ENCODE data around the gene SCD. TPM values are rescaled to one million over a fixed set of nuclear protein-coding genes. Genes with fewer than 3 reads are reported as not detected.

The SCD gene
- total RNA-seq, 4 donors from 2014 or later: 46.7 to 307 (median 101) TPM

DNA sequence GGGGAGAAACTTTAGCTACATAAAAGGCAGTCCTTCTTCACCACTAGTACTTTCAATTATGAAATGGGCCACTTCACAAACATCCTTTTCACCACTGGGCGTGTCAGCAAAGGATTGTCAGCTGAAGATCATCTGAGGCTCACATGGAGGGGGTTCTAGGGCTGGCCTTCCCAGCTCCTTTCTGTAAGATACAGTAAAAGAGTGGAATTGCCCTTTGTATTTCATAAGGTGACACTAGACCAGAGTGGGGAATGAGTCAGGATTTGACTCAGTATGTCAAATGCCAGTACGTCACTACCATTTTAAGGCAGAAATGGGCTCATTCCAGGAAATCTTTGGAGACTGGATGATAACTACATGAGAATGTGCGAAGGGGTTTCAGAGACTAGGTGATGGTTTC, 39.3 kb upstream of the SCD start:
- H3K27ac ChIP-seq: peak overlapping the region in 3 of 4 donors; percentile 52 to 83 (median 79)
- intact Hi-C loops (cut with DNase I): no loop called here

GRCh38 chr10:100311298-100311697, 35.7 kb upstream of the SCD start:
- peak overlapping the region; percentile 79 to 86 (median 82) for H3K27ac ChIP-seq
- intact Hi-C loops (cut with DNase I): no loop called here

More for the DNA sequence above, 39.3 kb upstream of the SCD start:
- WGBS, 2 donors: 60 to 74% methylated on average over 3 of the region's 3 CpGs
- TF ChIP-seq, protein P1, sequence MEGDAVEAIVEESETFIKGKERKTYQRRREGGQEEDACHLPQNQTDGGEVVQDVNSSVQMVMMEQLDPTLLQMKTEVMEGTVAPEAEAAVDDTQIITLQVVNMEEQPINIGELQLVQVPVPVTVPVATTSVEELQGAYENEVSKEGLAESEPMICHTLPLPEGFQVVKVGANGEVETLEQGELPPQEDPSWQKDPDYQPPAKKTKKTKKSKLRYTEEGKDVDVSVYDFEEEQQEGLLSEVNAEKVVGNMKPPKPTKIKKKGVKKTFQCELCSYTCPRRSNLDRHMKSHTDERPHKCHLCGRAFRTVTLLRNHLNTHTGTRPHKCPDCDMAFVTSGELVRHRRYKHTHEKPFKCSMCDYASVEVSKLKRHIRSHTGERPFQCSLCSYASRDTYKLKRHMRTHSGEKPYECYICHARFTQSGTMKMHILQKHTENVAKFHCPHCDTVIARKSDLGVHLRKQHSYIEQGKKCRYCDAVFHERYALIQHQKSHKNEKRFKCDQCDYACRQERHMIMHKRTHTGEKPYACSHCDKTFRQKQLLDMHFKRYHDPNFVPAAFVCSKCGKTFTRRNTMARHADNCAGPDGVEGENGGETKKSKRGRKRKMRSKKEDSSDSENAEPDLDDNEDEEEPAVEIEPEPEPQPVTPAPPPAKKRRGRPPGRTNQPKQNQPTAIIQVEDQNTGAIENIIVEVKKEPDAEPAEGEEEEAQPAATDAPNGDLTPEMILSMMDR (IDR thresholded peaks at IDR 0.05): no peak
- TF ChIP-seq POLR2A (IDR thresholded peaks at IDR 0.05): no peak
- H3K4me1 ChIP-seq: peaks cover 0 to 62% (median 10%) of the 10 kb centered on the region in 3 donors
- H3K9me3 ChIP-seq: no peaks in the 10 kb centered on the region
- peaks cover 0 to 58% (median 0%) of the 10 kb centered on the region in 4 donors for H3K27me3 ChIP-seq
- no peak for DNase-seq
- no peak overlapping the region for H3K4me3 ChIP-seq
- no peaks in the 10 kb centered on the region for H3K36me3 ChIP-seq

GRCh38 chr10:100315615-100316014, 31.4 kb upstream of the SCD start:
- DNase-seq: no peak
- TF ChIP-seq, protein P1 (IDR thresholded peaks at IDR 0.05): no peak
- no peak for TF ChIP-seq POLR2A (IDR thresholded peaks at IDR 0.05)
- H3K36me3 ChIP-seq: no peaks in the 10 kb centered on the region
- peaks cover 0 to 88% (median 0%) of the 10 kb centered on the region in 4 donors for H3K27me3 ChIP-seq
- peaks cover 0 to 25% (median 4%) of the 10 kb centered on the region in 3 donors for H3K4me1 ChIP-seq
- intact Hi-C loops (cut with DNase I): no loop called here
- H3K9me3 ChIP-seq: no peaks in the 10 kb centered on the region
- WGBS, 2 donors: 62 to 75% methylated on average over 4 of the region's 4 CpGs
- no peak overlapping the region for H3K4me3 ChIP-seq
- H3K27ac ChIP-seq: no peak overlapping the region

More at GRCh38 chr10:100311298-100311697, 35.7 kb upstream of the SCD start:
- Histone ChIP-seq H3K9me3 (no peaks in the 10 kb centered on the region), H3K27me3 (peaks cover 0 to 69% (median 0%) of the 10 kb centered on the region in 4 donors), H3K4me1 (peaks cover 0 to 62% (median 9%) of the 10 kb centered on the region in 3 donors), H3K36me3 (no peaks in the 10 kb centered on the region), H3K4me3 (no peak overlapping the region)
- 38% methylated on average over 4 of the region's 4 CpGs for WGBS, 2 donors
- no peak for DNase-seq
- TF ChIP-seq, protein P1 (IDR thresholded peaks at IDR 0.05): no peak
- TF ChIP-seq POLR2A (IDR thresholded peaks at IDR 0.05): no peak

GRCh38 chr10:100318207-100318606, 28.8 kb upstream of the SCD start:
- DNase-seq: no peak
- H3K4me3 ChIP-seq: no peak overlapping the region
- intact Hi-C loops (cut with DNase I): no loop called here

DNA sequence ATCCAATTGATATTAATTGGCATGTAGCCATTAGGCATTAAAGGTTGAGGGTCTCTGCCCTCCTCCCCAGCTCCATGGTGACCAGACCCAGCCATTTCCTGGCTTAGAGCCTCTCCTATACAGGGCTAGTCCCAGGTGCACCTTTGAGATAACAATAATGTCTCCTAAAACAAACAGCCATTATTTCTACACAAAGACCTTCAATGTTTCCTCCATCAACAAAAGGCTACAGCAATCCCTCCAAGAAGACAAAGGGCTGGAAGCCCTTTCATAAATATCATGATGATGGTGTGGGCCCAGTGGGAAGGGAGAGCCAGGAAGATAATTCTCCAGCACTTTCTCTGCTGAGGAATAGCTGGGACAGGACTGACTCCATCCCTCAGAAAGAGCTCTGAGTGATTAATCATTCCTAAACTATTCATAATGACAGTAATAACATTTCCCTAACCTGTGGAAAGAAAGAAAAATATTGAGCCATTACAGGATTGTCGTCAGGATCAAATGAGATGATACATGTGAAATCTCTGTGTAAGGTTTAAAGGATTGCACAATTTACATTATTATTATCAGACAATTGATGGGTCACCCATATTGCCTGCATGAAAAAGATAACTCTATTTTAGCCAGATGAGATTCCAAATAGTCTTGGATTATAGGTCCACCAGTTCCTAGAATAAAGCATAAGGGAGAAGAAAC, 27.2 kb upstream of the SCD start:
- H3K27me3 ChIP-seq: peaks cover 0 to 77% (median 0%) of the 10 kb centered on the region in 4 donors
- no peaks in the 10 kb centered on the region for H3K36me3 ChIP-seq
- H3K4me3 ChIP-seq: no peak overlapping the region
- H3K27ac ChIP-seq: no peak overlapping the region
- DNase-seq: no peak
- TF ChIP-seq, protein P1 (IDR thresholded peaks at IDR 0.05): no peak
- TF ChIP-seq POLR2A (IDR thresholded peaks at IDR 0.05): no peak
- 19 to 38% methylated on average over 1 of the region's 1 CpG for WGBS, 2 donors
- no peaks in the 10 kb centered on the region for H3K4me1 ChIP-seq
- no peaks in the 10 kb centered on the region for H3K9me3 ChIP-seq
- intact Hi-C loops (cut with DNase I): no loop called here

More at GRCh38 chr10:100318207-100318606, 28.8 kb upstream of the SCD start:
- H3K9me3 ChIP-seq: no peaks in the 10 kb centered on the region
- peaks cover 0 to under 1% (median 0%) of the 10 kb centered on the region in 3 donors for H3K4me1 ChIP-seq
- H3K27me3 ChIP-seq: peaks cover 0 to 85% (median 0%) of the 10 kb centered on the region in 4 donors
- H3K36me3 ChIP-seq: no peaks in the 10 kb centered on the region
- 71 to 73% methylated on average over 4 of the region's 4 CpGs for WGBS, 2 donors
- no peak overlapping the region for H3K27ac ChIP-seq
- TF ChIP-seq POLR2A (IDR thresholded peaks at IDR 0.05): no peak
- TF ChIP-seq, protein P1 (IDR thresholded peaks at IDR 0.05): no peak
